Measurements from ENCODE around the gene CDH23.

- TF ChIP-seq POLR2A (IDR thresholded peaks at IDR 0.05) (no peak), CTCF (IDR thresholded peaks at IDR 0.05) (no peak)
Observed at GRCh38 chr10:71613261-71613777, 216.6 kb downstream of the CDH23 start.

All from adrenal gland (tissue), 5 donors.